IPS-NIHi11 (cell line): Measurements from ENCODE around the gene TRIM67.
A peak's percentile ranks its signal among the peaks of the same experiment; 100 is the strongest.

Source experiments
- DNase-seq: peaks from one replicate; pipeline ENCODE4 v3.0.0; 2012; ENCODE audit warnings: mixed read lengths, low spot score

The TRIM67 gene

DNA sequence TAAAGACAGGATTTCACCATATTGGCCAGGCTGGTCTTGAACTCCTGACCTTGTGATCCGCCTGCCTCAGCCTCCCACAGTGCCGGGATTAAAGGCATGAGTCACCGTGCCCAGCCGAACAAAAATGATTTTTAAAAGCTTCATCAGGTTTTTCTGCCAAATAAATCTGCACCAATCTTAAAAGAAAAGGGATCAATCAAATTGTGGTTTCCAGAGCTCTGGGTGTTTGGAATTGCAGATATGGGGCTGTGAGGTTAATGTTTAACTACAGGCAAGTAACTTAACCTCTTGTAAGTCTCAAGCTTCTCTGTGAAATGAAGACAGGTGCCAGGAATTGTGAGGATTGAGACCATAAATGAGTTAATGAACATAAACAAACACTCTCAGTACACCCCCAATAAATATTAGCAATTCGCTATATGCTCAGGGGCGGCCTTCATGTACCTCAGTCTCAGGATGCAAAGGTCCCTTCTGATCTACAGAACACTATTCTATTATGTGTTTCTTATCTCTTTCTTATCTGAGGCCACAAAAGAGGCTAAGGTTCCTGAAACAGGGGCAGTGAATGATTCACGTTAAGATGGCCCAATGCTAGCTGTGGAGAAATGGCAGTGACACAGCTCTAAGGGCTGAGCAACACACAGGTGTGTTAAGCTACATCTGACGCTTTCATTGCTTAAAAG, 72.0 kb downstream of the TRIM67 start:
- no peak for DNase-seq

DNA sequence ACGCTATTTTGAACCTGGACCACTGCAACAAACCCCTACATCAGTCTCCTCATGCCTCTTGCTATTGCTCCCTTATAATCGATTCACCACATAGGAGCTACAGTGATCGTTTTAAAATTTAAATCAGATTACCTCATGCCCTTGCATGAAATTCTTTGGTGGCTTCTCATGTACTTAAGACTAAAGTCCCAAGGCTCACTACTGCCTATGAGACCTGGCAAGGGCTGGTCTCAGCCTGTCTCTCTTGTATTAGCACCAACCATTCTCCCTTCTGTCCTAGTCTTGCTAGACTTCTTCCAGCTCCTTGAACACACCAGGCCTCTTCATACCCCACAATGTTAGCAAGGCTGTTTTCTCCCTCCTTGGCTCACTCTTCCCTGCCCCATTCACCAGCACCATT, 72.6 kb downstream of the TRIM67 start:
- no peak for DNase-seq

DNA sequence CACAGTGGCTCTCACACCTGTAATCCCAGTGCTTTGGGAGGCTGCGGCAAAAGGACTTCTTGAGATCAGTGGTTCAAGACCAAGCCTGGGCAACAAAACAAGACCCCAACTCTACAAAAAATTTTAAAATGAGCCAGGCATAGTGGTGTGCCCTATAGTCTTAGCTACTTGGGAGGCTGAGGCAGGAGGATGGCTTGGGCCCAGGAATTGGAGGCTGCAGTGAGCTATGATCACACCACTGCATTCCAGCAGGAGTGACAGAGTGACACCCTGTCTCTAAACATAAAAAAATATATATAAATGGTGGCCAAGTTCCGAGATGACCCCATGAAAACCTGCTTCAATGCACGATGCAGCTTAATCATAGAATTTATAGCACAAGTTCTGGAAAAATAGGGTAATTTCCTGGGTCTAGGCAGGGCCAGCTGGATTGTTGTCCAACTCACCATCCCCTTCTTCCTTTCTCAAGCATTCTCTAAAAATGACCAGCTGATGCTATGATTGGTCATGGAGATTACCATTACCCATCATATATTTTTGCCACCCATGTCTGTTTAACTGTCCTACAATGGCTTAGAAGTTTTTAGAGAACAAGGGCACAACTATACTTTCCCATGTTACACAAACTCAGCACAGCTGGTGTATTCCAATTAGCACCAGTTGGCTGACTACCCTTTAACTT, 73.8 kb downstream of the TRIM67 start:
- DNase-seq, result no peak

DNA sequence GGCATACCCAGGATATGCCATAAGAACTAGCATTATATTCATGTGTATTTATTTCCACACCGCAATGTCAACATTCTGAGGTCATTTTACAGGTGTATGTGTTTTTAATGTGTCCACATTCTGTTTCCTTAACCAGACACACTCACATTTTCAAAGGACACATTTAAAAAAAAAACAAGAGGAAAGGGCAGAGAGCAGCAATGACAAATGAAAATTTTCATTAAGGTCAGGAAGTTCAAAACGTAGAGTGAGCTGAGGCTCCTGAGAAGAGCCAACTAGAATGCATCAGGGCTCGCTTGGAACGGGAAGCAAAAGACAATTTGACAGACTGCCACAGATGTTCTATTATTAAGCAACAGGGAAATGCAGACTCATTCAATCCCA, 74.3 kb downstream of the TRIM67 start:
- no peak for DNase-seq

DNA sequence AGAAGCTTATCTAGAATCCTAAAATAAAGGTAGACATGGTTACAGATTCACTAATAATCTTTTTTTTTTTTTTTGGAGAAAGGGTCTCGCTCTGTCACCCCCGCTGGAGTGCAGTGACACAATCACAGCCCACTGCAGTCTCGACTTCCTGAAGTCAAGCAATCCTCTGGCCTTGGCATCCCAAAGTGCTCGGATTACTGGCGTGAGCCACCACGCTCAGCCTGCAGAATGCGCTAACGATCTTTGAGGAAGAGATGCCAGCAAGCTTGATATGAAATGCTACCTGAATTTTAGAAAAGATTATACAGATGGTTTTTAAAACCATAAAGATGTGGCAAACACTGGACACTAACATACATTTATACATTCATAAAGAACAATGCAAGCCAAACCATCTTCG, 75.1 kb downstream of the TRIM67 start:
- no peak for DNase-seq

DNA sequence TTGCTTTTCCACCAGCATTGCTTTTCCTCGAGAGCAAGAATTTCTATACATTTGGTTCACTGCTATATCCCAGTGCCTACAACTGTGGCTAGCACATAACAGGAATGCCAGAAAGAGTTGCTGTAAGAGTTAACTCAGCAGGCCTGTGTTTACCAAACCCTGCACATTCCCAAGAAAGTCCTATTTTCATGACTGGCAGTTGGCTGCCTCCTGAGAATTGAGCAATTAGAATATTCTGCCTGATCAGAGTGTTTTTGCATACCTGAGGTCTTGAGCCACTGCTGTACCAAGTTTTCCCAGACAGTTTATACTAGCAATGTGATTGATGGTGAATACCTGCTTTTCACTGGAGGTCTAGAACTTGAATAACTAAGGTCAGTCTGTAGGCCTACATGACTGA, 76.4 kb downstream of the TRIM67 start:
- no peak for DNase-seq

DNA sequence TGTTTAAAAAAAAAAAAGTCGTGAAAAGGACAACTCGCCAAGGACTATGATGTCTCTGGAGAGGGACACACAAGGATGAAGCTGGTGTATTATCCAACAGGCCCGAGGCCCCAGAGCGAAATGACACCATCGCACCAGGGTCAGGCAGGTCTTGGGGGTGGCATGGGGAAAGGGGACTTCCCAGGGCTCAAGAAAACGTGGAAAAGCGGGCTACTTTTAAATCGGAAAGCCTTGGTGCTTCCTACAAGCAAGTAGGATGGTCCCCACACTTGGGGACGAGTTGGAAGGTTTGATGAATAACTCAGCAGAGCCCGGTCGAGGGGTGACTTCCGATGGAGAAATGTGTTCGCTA, 78.6 kb downstream of the TRIM67 start:
- peak; percentile 31 for DNase-seq

DNA sequence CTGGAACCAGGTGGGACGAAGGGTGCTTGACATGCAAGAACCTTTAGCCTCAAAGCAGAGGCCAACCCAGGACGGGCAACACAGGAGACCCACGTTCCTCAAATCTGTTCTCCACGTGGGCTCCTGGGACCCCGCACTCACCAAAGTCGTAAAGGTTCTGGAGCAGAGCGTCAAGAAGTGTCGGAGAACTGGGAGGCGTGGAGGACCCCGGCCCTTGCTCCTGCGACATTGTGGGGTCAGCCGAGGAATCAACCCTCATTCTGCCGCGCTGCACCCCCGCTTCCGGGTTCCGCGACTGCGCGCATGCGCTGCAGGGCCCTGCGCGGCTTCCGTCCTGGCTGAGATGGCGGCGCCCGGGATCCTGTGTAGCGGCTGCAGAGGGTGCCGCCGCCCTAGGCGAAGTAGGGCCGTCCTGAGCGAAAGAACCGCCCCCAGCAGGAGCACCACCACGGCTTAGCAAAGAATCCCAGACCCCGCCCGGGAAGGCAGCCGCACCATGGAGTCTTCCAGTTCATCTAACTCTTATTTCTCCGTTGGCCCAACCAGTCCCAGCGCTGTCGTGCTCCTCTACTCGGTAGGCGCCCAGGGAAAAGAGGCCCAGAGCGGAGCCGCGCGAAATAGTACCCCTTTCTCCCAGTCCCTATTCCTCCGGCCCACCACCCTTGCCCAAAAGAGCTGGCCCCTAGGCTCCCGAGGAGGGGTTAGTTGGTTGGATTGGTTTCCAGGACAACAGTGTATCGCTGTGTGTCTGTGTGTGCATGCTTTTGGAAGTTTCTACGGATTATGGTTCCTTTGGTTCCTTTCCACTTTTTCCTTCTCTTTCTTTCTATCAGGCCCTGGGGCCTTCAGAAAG, 79.3 kb downstream of the TRIM67 start, which contains the start of gene GNPAT:
Gene GNPAT, plus strand, starts transcription at position 330 of the 853 bp plus-strand sequence. Its CDS starts 167 bp downstream, at position 497.
- DNase-seq, result peak; percentile 99

DNA sequence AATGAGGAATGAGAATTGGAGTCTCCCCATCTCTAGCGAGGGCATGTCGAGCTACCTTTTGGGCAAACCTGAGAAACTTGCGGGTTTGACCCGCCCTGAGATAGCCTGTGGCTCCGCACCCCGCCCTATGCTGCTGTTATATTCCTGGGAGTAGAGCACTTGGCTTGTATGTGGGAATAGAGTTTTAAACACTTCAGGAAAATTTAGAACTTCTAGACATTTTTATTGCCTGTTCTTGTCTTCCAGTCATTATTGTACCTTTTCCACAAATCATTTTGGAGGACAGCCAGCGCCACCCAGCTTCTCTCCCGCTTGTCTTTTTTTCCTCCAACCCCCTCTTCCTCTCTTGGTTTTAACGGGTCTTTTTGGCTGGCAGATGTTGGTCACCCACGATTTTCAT, 79.9 kb downstream of the TRIM67 start:
- peak; percentile 44 for DNase-seq

DNA sequence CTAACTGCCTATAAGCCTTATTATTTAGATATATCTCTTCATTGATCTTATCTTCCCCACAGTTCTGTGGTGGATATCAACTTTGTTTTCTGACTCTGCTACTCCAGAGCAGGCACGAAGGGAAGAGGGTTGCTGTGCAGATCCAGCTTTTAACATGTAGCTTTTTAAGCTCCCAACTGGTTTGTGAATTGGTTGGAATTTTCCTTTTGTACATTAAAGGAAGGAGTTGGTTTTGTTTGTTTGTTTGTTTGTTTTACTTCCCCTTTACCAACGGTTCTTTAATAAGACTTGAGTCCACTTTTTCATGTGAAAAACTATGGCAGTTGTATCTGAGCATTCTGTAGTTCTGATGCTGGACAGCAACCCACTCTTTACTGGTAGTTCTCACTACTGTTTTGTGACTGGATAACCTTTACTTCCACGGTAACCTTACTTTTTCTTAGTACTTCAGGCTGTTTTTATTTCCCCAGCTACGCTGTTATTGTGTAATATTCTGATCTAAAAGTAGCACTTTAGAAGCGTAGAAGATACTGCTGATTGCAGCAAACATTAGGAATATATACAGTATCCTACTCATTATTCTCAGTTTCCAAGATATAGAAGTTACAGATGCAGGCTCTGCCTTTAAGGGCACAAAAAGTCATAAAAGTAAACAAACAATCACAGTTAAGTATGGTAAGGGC, 80.8 kb downstream of the TRIM67 start:
- DNase-seq, result no peak

DNA sequence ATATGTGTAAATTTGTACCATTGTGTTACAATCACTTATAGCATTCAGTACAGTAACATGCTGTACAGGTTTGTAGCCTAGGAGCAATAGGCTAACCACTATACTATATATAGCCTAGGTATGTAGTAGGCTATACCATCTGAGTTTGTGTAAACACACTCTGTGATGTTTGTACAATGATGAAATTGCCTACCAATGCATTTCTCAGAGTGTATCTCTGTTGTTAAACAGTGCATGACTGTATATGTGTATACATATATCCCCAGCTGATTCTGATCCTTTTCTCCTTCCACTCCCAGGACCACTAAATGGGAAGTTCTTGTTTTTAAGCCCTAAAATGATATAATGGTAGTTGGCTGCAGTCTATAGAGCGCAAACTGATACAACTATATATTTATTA, 86.9 kb downstream of the TRIM67 start:
- DNase-seq, result no peak

DNA sequence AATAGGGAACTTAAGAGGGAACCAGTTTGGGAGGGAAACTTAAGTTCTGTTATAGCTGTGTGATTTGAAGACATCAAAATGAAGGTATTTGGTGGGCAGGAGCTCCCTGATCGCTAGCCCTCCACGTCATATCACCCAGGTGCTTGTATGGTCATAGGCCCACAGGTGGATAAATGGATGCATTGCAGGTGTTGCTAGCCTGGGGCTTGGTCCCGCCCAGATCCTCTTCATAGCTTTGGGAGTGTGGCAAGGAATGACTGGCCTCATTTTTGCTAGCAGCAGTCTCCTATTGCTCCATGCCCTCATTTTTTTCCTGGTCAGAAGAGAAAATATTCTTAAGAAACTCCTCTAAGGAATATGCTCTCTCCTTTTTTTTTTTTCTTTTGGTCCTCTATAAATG, 90.5 kb downstream of the TRIM67 start:
- DNase-seq, result no peak

DNA sequence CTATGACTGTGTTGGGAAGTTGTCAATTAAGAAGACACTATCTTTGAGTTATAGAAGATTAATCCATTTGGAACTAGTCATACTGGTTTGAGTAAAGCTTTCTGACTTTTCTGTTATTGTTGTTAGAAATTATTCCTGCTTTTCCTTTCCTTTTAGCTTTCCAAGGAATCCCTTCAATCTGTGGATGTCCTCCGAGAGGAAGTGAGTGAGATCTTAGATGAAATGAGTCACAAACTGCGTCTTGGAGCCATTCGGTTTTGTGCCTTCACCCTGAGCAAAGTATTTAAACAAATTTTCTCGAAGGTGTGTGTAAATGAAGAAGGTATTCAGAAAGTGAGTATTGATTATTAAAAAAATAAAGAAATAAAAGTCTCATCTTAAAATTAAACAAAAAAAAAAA, 98.5 kb downstream of the TRIM67 start:
- DNase-seq, result no peak

DNA sequence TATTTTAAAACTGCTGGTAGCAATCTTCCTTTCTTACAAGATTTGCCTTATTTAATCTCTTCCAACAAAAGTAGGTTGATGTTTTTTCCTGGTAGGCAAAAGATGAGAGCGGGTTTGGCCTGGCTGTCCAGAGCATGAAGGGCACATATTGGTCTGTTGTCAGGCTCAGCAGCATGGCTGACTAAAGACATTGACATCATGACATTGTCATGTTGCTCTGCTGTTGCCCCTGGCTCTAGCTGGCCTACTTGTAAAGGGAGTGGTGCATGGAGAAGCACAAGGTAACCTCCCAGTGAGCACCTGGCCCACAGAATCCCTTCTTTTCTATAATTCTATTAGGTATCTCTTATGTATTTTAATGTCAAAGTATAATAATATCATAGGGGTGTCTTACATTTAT, 102.8 kb downstream of the TRIM67 start:
- DNase-seq, result no peak

DNA sequence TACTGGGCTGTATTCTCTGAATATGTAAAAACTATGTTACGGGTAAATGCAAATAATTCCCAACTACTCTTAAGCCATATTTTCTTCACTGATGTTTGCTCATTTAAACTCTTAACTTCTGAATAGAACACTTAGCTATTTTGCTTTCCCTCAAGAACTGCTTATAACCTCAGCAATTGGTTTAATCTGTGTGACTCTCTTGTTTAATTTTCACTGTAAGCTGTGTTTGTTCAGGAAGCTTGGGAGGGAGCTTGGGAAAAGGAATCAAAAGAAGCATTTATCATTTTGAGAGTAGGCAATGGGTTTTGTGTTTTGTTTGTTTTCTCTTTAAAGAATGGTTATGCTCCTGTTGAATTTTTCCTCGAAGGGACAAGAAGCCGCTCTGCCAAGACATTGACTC, 103.5 kb downstream of the TRIM67 start:
- no peak for DNase-seq

DNA sequence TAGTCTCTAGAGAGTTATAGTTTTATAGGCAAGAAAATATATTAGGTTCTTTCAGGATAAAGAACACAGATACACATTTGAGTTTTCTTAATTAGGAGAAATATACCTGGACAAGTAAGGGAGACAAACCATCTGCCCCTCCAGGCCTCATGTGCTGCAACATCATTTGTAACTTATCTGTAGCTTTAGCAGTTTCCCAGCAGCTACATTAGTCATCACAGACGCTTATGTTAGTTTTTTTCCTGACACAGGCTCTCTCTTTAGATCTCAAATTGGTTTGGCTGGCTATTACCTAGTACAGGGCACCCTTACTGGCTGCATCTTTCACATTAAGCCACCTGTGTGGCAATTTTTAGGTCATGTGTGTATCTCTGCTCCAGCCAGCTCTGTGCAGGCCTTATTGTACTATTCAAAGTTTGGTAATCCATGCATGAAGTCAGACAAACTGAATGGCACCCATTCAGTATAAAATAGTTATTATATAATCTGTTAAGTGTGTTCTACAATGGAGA, 105.0 kb downstream of the TRIM67 start:
- no peak for DNase-seq
